HEK293T (cell line): Measurements from ENCODE around the gene CCSER1.

ENCODE experiments used
- ELF4 ChIP-seq: fragments of 450-650 bp; IDR thresholded peaks from 2 replicates; pipeline ENCODE4 v1.6.1; 2017; ENCODE audit warnings: antibody characterized with exemption
- FOXK2 ChIP-seq: fragments of 450-650 bp; IDR thresholded peaks from 2 replicates; pipeline ENCODE4 v1.6.1; 2016; ENCODE audit warnings: mild to moderate bottlenecking
- SP1 ChIP-seq: fragments of 450-650 bp; IDR thresholded peaks from 2 replicates; pipeline ENCODE4 v1.6.1; 2017
- SUZ12 ChIP-seq: fragments of 450-650 bp; IDR thresholded peaks from 2 replicates; pipeline ENCODE4 v1.6.1; 2016; ENCODE audit warnings: mild to moderate bottlenecking

GRCh38 chr4:90825849-90826248, 698.7 kb downstream of the CCSER1 start:
- TF ChIP-seq SP1, result no peak
- no peak for TF ChIP-seq FOXK2
- TF ChIP-seq SUZ12, result no peak
- TF ChIP-seq ELF4, result no peak
